Loucy (cell line): ENCODE results near the gene SLC33A1.

Source experiments
- EZH2phosphoT487 ChIP-seq: fragments of 200-600 bp; IDR thresholded peaks from 2 replicates; pipeline ENCODE4 v1.6.1; 2018; ENCODE audit warnings: antibody characterized with exemption, mild to moderate bottlenecking, moderate library complexity, borderline replicate concordance
- TF ChIP-seq, protein P1 (sequence below): fragments of 200-600 bp; sonication (generic); conservative IDR thresholded peaks from 2 replicates; pipeline ENCODE4 v1.5.1; 2014; ENCODE audit warnings: mild to moderate bottlenecking, antibody characterized with exemption, low read length

DNA sequence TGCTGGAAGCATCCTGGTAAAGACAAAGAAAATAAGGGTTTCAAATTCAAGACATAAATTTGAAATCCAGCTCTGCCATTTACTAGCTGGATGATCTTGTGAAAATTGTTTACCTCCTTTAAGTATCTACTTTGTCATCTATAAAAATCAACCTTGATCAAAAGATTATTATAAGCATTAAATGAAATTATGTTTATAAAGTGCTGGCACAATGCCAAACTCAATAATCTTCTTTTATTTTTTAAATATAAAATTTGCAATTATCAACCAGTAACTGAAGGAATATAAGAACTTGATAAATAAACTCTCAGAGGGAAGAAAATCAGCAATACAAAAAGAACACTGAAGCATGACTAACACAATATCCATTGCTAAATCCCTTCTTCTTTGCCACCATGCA lies 73.9 kb downstream of the SLC33A1 start:
- TF ChIP-seq, protein P1, sequence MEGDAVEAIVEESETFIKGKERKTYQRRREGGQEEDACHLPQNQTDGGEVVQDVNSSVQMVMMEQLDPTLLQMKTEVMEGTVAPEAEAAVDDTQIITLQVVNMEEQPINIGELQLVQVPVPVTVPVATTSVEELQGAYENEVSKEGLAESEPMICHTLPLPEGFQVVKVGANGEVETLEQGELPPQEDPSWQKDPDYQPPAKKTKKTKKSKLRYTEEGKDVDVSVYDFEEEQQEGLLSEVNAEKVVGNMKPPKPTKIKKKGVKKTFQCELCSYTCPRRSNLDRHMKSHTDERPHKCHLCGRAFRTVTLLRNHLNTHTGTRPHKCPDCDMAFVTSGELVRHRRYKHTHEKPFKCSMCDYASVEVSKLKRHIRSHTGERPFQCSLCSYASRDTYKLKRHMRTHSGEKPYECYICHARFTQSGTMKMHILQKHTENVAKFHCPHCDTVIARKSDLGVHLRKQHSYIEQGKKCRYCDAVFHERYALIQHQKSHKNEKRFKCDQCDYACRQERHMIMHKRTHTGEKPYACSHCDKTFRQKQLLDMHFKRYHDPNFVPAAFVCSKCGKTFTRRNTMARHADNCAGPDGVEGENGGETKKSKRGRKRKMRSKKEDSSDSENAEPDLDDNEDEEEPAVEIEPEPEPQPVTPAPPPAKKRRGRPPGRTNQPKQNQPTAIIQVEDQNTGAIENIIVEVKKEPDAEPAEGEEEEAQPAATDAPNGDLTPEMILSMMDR = no peak
- TF ChIP-seq EZH2phosphoT487 = no peak
